Measurements from ENCODE around the gene NCOR1.

Gene NCOR1

DNA sequence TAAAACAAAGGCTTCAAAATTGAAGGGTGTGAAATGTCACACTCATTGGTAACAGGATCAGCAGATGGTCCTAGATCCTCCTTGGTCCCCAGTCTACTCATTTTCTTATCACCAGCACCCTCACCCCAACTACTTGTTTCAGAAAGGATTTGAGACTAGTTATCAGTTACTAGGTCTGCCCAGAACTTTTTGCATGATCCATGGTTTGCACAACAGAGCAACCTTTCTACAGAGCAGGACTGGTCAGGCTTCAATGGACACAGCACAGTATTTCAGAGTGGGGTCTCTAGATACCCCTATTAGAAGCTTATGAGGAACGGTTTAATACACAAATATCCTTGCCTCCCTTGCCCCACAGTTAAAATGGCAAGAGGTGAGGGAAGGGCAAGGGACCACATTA is 190.1 kb downstream of the NCOR1 start:
- no peak for DNase-seq

DNA sequence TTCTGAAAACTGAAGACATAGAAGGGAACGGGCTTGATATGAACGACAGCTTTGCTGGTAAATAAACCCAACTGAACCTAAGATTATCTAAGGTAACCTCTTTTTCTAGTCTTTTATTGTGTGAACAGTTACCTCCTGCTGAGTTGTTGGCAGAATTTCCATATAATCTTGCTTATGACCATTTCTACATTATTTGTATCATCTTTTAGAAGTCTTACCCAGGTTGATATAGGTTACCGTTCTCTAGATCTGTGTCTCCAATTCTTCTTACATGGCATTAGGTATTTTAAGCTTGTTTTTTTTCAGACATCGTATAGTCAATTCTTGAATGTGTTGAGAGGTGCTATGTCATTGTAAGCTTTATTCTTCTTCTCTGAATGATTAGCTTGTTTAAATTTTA is 191.5 kb downstream of the NCOR1 start:
- no peak for DNase-seq

GRCh38 chr17:16019347-16019746 is 196.0 kb downstream of the NCOR1 start:
- DNase-seq, result no peak

- DNase-seq, result no peak
Observed at GRCh38 chr17:16013943-16014407, 201.4 kb downstream of the NCOR1 start.

GRCh38 chr17:16007439-16007838 is 207.9 kb downstream of the NCOR1 start:
- peak; percentile 57 for DNase-seq

DNA sequence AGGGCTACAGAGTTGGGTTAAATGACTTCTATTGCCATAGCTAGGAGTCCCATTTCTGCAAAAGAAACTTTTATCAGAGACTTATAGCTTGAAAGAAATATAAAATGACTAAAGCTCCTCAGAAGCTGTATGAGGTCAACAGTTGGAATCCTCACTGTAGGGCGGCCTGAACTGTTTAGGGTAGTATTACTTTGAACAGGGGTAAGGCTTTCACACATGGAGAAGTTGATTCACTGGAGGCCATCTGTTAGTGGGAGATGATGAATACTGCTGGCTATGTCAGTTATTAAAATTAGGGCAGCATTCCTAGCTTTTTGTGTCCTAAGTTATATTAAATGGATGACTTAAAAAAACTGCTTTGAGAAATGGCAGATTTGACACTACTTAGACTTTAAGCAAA is 209.7 kb downstream of the NCOR1 start:
- DNase-seq, result no peak

DNA sequence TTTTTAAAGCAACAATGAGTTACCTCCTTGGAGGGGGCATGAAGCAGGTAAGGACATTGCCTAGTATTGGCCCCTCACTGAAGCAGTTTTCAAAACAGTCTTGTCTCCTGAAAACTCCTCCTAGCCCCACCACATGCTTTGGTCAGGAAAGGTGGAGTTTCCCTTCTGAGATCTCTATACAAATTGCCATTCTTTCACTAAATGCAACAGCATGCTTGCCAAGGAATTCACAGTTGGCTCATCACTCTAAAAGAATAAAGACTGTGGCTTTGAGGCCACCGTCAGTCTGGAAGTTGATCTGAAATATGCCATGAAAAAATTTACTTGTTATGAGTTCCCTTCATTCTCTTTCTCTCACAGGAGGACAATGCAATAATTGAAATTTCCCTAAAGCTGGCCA is 211.5 kb downstream of the NCOR1 start:
- no peak for DNase-seq

DNA sequence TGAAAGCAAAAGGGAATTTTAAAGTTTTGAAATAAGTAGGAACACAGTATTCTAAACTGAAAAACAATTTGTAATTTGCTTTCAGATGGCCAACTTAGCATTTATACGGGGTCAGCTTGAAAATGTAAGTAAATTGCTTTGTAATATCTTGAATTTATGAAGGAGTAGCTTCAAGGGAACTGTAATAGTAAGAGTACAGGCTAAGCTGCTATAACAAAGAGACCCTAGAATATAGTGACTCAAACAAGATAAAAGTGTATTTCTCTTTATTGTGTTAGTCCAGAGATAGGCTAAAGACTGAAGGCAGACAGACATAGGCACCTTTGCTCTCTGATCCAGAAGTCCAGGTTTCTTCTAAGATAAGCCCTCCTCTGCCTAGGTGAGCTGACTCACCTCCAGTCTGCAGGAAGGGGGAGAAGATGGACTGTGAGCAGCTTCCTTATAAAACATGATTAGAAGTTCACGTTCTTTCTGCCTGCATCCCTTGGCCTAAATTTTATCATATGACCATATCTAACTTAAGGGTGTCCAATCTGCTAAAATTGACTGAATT is 212.6 kb downstream of the NCOR1 start:
- DNase-seq, result no peak

DNA sequence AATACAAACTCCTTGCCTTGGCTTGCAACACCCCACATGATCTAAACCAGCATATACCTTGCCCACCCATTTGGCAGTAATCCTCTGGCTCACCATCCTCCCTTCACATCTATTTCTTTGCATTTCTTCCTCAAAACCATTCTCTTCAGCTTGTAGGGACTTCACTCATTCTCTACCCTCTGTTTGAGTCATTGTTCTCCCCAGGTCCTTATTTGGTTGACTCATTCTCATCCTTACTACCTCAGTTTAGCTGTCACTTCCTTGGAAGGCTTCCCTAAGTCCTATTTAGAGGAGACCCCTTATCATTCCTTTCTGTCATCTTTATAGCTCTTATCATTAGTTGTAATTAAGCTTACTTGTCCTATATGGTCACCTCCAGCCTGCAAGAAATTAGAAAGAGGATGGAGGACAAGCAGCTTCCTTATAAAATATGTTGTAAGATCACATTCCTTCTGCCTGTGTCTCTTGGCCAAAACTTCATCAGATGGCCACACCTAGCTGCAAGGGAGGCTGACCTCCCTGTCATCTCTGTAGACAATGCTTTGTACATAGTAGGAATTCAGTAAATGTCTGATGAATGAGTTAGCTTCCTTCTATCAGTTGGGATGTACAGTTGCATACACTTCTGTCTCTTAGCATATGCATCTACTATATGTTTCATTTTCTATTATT is 214.0 kb downstream of the NCOR1 start:
- peak; percentile 26 for DNase-seq

DNA sequence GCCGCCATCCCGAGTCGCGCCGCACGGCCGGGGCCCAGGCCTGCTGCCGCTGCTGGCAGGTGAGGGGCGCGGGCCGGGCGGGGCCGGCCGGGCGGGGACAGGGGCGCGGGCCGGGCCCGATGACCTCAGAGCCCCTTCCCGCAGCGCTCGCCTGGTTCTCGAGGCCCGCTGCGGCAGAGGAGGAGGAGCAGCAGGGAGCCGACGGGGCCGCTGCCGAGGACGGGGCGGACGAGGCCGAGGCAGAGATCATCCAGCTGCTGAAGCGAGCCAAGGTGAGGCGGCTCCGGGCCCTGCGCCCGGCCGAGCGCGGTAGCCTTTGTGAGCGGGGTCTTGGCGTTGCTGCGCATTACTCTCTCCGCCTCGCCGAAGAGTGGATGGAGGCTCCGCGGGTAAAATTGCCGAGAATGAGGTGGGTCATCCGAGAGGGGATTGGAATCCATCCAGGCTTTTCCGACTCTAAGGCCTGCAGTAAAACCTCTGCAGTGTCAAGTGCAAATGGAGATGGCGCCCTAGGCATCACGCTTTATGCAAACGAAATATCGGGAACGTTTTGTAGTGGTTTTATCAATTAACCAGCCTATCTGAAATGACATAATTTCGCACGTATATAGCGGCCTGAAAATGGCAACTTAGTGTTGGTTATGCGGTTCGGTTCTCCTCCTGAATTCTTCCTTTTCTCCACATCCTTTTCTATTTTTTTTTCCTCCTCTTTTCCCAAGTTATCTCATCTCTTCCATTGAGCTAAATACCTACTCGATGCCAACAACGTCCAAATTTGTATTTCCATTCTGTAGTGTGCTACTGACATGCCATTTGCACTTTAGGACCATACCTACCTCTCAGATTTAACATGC is 215.1 kb downstream of the NCOR1 start:
- DNase-seq, result peak; percentile 58

GRCh38 chr17:15999141-15999973 is 216.0 kb downstream of the NCOR1 start, which contains the start of the genes TTC19 and ZSWIM7:
TSS of gene TTC19 (plus strand) at chr17:15999824. CDS start at chr17:15999849, 25 bp downstream.
TSS of gene ZSWIM7 (minus strand) at chr17:15999704. CDS start at chr17:15999594, 110 bp downstream.
- peak; percentile 98 for DNase-seq

GRCh38 chr17:15998031-15998562 is 217.2 kb downstream of the NCOR1 start:
- no peak for DNase-seq

DNA sequence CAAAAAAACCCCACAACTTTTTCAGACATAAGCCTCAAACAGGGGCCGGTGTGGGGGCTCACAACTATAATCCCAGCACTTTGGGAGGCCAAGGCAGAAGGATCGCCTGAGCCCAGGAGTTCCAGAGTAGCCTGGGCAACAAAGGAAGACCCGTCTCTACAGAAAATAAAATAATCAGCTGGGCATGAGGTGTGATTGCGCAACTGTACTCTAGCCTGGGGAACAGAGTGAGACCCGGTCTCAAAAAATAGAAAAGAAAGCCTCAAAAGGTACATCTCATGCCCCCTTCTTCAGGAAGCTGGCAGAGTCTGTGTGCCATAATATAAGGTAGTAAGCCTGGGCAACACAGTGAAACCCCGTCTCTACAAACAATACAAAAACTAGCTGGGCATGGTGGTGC is 219.0 kb downstream of the NCOR1 start:
- no peak for DNase-seq

- peak; percentile 74 for DNase-seq
Observed at GRCh38 chr17:15981646-15982580, 233.4 kb downstream of the NCOR1 start.

- peak; percentile 60 for DNase-seq
Observed at GRCh38 chr17:15981208-15981607, 234.1 kb downstream of the NCOR1 start.
